HG03469 (cell line): ENCODE results near the gene CHD8.

ENCODE experiments used
- ATAC-seq: cut with Tn5 transposase; IDR thresholded peaks from one replicate; pipeline ENCODE4 v1.9.1; 2021; ENCODE audit warnings: mild to moderate bottlenecking, moderate library complexity, moderate number of reproducible peaks; ENCODE audit not compliant: unreplicated experiment

The CHD8 gene

DNA sequence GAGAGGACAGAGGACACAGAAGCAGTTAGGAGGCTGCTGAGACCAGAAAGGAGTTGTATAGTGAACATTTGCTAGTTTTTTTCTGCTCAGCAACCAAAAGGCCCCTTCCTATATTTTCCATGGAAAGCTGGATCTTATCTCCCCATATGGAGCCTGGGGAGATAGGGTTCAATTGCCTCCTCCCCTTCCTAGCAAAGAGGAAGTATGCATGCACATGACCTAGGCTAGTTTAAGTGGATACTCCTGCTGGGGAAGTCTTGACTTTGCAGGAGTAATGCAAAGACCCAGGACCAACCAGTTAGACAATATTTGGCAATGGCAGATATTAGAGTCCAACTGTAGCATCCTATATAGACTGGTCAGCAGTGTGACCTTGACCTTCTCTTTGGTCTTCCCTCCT lies 15.1 kb downstream of the CHD8 start:
- ATAC-seq: no peak

DNA sequence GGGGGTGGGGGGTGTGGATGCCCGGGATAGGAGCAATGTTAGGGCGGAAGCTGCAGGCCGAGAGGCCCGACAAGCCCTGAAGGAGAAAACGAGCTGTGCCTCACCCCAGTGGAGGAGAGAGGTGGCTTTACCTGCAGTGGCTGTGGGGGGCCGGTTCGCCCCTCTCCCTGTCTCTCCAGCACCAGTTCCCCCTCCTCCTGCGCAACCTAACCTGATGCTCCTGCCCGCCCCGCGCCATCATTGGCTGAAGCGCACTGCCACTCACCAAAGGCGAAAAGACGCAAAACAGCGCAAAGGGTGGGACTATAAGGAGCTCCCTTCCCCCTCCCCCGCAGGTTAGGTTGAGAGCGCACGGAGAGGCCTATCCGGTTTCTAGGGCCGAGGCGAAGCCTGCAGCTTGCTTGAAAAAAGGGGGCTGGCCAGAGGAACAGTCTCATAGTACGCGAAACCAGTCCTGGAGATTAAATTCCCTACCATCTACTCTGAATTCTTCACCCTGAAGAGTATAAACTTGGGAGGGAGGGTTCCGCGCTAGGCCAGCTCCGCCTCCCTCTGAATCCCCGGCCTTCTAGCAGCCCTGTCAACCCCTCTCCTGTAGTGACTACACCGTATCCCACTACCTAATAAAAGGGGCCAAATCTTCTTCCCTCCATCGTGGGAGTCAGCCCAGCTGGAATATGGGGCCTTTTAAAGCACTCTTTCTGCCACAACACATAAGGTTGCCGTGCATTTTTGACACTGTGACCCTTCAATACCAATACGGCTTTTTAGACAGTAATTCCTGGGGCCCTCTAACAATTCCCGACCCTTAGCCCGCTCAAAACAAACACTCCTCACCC lies 18.6 kb downstream of the CHD8 start:
- peak; percentile 95 for ATAC-seq

DNA sequence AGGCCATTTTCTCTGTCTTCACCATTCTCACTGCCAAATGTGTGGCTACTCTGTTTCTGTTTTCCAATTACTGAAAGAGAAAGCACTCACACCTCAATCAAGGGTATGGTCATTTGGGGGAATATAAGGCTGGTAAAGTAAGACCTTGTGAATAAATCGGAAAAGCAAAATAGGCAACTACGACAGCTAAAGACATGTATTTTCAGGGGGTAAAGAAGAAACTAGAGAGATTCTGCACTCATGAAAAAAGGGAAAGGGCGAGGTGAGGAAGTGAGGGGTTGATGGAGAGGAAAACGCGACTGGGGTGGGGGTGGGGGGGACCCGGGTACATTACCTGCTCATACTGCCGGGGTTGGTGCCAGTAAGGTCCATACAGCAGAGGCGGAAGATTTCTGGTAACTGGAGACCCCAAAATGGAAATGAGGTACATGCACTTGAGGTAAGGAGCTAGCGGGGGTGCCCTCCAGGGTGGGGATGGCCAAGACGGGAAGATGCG lies 19.3 kb downstream of the CHD8 start:
- no peak for ATAC-seq

DNA sequence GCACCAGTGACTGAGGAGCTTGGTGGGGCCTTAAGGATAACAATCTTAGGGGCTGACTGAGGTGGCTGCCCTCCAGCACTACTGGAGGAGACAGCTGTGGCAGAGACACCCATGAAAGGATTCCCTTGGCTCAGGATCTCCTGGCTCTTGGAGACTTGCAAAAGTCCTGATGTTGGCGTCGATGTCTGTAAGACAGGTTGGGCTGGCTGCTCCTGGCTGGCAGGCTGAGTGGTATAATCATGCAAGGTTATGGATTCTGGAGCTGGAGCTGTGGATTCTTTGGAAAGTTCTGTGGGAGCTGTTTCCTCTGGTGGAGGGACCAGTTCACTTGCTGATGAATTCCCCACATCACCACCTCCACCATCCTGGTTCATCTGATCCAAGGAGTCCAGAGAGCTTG lies 24.8 kb downstream of the CHD8 start:
- no peak for ATAC-seq

DNA sequence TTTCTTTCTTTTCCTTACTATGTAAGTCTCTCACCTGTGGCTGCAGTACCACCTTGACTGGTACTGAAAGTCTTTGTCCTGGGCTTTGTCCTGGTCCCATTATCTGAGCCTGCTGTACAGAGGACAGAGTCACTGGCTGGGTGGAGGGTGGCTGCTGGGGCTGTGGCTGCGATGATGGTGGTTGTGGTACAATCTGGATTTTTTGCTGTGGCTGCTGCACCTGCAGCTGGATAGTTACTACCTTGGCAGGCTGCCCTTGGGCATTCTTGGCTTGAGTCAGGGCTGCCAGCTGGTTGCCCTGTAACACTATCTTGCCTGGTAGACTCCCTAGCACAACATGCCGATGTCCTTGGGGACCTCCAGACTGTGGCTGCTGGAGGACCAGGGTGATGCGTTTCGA lies 27.0 kb downstream of the CHD8 start:
- ATAC-seq: no peak

DNA sequence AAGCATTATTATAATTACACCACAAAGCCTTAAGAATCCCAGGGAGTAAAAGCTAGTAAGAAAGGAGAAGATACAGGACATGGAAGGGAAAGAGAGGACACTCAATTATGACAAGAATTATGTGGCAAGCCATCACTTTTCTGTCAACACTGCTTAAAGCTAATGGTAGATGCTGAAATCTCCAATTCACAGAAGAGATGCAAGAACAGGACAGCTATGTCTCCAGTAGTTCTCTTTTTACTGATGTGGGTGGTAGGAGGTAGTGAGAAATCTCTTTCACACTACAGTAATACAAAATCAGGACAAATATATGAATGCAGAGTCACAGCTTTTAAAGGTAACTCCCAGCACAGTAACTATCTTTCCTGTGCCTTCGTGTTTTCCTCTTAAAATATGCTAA lies 29.2 kb downstream of the CHD8 start:
- no peak for ATAC-seq

DNA sequence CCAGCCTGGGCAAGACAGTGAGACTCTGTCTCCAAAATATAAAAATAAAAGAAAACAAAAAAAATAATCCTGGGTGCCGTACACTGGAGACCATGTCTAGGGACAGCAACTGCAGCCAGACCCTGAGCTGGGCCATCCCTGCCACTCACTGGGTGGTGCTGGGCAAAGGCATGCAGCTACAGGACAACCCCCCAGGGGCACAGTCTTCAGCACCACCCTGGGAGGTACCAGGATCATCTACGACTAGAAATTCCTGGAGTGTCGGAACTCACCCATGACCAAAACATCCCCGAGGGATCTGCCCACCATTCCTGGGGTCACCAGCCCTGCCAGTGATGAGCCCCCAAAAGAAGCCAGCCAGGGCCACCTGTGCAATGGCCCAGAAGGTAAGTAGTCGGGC lies 36.4 kb downstream of the CHD8 start:
- no peak for ATAC-seq

DNA sequence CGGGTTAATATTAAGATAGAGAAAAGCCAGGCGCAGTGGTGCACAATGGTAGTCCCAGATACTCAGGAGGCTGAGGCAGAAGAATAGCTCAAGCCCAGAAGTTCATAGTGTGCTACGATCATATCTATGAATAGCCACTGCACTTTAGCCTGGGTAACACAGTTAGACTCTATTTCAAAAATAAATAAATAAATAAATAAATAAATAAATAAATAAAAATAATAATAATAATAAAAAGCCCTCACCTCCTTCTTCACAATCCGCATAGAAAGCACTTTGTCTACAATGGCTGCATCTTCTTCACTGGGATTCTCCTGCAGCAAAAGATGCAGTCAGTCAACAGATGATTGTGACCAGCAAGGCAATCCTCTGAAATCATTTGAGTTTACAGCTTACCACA lies 40.6 kb downstream of the CHD8 start:
- no peak for ATAC-seq

DNA sequence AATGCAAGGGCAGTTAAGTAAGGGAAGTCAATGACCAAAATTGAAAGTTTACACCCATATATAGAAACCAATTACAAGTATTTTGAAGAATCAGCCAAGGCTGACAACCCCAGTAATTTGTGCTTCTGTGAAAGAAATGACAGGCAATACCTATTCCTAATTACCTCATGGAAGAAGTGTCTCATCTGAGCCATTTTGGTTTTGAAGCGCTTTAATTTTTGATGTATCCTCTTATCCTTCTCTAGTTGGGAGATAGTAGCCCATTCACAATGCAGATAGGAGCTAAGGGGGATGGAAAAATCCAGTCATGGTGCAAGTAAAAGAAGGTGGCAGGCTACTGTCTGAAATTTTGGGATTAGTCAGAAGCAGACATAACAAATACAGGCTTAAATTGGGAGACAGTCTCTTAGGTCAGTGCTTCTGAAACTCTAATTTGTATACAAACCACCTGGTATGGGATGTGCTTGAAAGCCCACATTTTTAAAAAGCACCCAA lies 41.7 kb downstream of the CHD8 start:
- ATAC-seq: peak; percentile 48

DNA sequence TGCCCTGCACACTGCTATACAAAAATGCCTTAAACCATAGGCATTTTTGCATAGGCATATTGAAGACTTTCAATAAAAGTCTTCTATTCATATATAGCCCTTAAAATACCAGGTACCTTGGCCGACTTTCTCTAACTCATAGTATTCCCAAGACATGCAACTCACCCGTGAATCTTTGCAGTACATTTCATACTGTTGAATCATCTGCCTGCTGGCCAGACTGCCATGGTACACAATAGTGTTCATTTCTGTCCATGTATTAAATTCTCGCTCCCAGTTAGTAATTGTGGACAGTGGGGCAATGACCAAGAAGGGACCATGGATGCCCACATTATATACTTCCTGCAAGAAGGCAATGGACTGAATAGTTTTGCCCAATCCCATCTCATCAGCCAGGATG lies 47.8 kb downstream of the CHD8 start:
- ATAC-seq: no peak

DNA sequence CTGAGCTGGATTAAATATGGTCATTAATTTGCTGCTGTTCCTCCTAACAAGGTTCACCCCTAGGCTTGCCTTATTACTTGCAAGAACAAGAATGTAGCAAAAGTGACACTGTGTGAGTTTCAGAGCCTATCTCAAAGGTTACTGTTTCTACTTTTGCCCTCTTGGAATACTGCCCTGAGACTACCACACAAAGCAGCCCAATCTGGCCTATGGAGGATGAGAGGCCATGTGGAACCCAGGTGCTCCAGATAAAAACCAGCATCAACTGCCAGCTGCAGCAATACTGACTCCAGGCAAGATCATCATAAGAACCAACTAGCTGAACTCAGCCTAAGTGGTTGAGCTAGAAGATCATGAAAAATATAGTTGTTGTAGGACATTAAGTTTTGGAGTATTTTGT lies 49.7 kb downstream of the CHD8 start:
- ATAC-seq: no peak

DNA sequence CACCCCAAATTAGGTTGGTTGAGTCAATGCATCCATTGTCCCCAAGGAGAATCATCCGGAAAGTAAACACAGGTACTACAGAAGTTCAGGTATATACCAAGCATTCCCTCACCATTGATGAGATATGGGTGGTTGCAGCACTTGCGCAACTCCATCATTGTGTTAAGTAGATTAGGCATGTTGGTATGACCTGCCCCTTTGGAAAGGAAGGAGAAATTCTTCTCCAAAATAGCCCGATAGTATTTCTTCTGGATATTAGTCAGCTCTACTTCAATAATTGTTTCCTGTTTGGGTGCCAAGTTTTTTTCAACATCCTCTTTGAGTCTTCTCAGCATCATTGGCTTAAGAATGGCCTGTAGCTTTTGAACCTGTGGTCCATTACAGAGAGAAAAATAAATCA lies 50.8 kb downstream of the CHD8 start:
- no peak for ATAC-seq

DNA sequence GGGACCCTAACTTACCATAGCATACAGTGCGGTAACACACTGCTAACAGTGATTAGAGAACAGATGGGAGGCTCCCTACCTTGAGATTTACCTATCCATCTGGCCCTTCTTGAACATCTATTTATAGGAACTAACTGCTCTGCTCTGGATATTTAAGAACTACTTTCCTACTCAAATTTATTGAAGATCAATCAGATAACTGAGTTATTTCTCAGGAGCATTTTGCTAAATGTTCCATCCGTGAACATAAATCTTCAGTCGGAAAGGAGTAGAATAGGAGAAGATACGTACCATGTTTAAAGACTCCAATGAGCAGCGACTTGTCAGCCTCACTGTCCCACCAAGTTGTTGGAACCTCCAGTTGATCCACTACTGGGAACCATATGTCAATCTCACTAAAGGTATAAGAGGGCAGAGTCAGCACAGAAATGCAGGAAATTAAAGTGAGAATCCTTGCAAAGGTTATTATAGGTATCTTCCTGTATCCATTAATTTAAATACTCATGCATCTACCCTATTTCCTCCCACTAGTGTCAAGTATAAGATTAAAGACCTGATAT lies 56.5 kb downstream of the CHD8 start:
- ATAC-seq: no peak

DNA sequence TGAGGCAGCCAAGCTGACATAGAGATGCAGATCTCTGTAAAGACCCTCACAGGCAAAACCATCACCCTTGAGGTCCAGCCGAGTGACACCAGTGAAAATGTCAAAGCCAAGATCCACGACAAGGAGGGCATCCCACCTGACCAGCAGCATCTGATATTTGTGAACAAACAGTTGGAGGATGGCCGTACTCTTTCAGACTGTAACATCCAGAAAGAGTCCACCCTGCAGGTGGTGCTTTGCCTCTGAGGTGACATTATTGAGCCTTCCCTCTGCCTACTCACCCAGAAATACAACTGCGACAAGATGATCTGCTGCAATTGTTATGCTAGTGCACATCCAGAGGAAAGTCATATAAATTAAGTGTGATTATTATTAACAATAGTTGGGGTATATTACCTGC lies 57.0 kb downstream of the CHD8 start:
- no peak for ATAC-seq

DNA sequence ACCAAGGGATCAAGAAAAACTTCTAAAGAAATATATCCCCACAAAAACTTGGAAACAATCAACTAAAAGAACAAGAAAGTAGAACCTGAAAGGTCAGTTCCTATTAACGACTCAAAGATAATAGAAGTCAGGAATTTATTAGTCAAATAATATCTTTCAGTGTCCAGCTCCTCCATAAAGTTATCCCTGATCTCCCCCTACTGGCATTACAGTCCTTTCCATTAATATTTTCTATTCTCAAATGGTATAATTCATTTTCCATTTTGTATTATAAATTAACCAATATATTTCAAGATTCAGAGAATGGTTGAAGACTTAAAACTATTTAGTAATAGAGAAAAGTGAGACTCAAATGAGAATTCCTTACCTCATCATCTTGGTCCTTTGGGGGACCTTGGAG lies 60.5 kb downstream of the CHD8 start:
- no peak for ATAC-seq

DNA sequence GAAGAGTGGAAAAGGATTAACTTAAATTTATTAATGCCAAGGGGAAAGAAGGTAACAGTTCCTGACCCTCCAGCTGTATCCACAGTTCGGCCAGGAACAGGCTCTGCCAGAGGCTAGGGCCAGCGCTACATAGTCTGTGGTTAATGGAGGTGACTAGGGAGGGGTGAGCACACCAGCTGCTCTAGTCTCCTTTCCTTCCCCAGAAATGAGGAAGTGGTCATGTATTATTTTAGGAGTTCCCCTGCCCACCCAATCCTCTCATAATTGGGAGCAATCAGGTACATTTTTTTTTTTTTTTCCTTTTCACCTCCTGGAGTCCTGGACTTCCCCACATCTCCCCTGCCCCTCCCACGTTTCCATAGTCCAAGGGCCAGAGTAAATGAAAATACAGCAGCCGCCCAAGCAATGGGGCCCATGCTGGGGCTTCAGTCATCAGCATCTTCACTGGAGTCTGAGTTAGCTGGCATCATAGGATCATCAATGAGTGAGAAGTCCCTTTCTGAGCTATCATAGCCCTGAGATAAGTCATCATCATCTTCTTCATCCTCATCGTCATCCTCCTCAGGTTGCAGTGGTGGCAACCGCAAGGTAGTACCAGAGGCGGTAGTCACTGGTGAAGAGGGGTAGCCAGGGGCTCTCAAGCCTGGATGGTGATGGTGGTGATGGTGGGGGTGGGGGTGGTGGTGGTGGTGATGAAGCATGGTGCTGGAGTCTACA lies 70.6 kb downstream of the CHD8 start:
- ATAC-seq: no peak

DNA sequence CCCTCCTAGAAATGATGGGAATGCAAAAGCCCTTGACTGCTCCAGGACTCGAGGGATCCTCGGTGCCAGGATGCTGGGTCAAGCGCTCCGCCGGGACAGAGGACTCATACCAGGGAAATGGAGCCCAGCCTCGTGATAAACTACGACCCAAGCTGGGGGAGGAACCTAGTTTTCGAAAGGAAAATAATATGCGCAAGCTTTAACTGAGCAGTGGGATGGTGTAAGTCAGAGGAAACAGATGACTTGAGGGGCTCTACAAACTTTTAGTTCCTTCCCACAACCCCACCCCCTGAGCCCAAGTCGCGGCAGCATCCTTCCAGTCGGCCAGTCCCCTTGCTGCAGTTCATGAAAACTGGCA lies 71.5 kb downstream of the CHD8 start:
- no peak for ATAC-seq

DNA sequence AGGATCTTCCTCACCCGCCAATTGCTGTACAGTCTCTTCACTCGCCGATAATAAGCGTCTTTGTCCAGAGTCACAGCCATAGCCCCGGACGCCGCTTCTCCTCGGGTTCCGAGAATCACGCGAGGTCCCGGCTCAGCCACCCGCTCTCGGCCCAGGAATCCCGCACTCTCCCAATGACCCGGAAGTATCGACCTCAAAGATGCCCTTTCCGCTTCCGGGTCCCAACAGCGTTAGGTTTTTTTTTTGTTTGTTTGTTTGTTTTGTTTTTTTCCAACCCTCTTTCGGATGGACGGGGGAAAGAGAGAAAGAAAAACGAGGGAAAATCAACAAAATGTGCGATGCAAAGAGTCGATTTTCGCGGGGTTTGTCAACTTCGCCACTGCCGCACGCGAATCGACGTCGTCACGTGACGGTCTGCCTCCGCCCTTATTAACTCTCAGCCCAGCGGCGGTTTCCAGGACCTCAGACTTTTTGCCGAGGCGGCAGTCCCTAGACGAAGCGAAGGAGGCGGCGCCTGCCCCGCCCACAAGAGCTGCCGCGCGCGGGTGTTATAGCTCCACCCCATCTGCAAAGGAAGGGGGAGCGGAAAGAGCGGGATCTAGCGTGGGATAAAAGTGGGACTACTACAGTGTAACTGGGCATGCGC lies 72.0 kb downstream of the CHD8 start, which contains the start of gene SUPT16H:
SUPT16H (minus strand) TSS at position 172 of the 646 bp plus-strand sequence; CDS start at position 80, 92 bp downstream.
- ATAC-seq: peak; percentile 78

DNA sequence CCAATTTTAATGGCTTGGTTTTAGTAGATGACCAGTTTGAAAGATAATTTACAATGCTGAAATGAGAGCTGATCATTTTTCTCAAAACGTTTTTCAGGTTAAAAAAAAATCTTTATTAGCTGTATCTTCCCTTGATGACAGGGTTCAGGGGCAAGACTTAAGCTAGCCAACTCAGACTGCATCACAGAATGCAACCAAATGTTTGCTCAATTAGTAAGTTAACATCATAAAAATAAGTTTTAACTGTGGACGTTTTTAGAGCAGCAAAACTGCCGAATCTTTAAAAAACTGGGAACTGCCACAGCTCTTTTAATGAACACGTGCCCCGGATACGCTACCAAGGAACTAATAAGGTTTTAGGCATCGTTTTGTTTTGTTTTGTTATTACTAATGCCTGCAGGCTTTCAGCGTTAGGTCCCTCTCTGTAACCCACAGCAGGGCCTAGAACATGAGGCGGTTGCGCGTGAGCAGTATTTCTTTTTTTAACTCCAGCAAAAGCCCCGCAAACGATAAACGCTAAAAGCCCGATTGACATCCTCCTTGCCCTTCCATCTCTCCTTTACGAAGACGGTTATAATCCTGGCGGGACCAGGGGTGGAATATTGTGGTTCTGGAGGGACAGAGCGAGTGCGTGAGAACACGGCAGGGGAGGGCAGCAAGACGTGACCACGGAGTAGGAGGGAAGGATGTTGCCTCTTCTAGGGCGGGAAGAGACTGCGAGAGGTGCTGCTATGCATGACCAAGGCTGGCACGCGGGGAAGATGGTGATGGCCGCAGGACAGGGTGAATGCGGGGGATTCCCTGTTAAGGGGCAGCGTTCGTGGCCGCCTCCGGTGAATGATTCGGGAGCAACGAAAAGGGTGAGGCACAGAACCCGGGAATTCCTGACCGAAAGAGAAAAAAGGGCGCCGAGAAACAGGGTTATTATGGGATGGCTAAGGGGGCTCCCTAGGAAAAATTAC lies 72.8 kb downstream of the CHD8 start:
- no peak for ATAC-seq

DNA sequence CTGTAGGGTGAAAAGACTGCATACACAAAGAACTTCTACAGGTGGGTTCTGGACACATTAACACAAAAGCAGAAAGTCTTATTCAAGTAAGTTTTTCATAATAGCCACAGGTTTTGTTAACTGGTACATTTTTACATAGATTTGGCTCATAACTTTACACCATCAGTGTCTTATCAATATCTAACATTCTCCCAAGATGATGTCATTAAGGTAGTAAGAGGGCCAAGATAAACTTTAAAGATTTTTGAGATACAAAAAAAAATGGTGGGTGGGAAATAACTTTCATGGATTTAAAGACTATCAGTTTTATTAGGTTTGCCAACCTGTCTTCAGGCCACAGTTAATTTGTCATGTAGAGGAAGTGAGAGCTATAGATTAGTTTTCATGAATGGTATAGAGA lies 73.8 kb downstream of the CHD8 start:
- ATAC-seq: no peak
